Osteoblast (primary cell): ENCODE results near the gene LUC7L3. TPM values are rescaled to one million over a fixed set of nuclear protein-coding genes. Genes with fewer than 3 reads are reported as not detected.

Experiments used
- DNase-seq: peaks from one replicate; pipeline ENCODE4 v3.0.0; 2011; ENCODE audit warnings: low spot score, mixed read lengths; ENCODE audit not compliant: insufficient read length; ENCODE audit errors: missing footprints
- H2AFZ ChIP-seq: 2 replicates; pipeline ENCODE4 v1.6.0; 2011; ENCODE audit warnings: mild to moderate bottlenecking, low read length
- H3K27ac ChIP-seq: 2 replicates; pipeline ENCODE4 v1.5.1; 2011; ENCODE audit warnings: mild to moderate bottlenecking, low read depth, low read length, moderate library complexity
- H3K27me3 ChIP-seq: 2 replicates; pipeline ENCODE4 v1.6.0; 2012; ENCODE audit warnings: mild to moderate bottlenecking, control low read depth, inconsistent platforms, low read length, moderate library complexity; ENCODE audit not compliant: insufficient read depth
- H3K36me3 ChIP-seq: 2 replicates; pipeline ENCODE4 v1.5.1; 2011; ENCODE audit warnings: mild to moderate bottlenecking, low read length, control low read depth, moderate library complexity; ENCODE audit not compliant: insufficient read depth
- H3K4me1 ChIP-seq: 2 replicates; pipeline ENCODE4 v1.5.1; 2011; ENCODE audit warnings: mild to moderate bottlenecking, low read length, control low read depth, moderate library complexity; ENCODE audit not compliant: insufficient read depth
- H3K4me2 ChIP-seq: 2 replicates; pipeline ENCODE4 v1.6.0; 2011; ENCODE audit warnings: mild to moderate bottlenecking, low read length; ENCODE audit not compliant: insufficient read depth
- H3K4me3 ChIP-seq: fragments of 200-600 bp; sonication (generic); 3 replicates; pipeline ENCODE4 v1.5.1; 2012; ENCODE audit warnings: mild to moderate bottlenecking, low read length, inconsistent platforms; ENCODE audit not compliant: insufficient read depth
- H3K79me2 ChIP-seq: 2 replicates; pipeline ENCODE4 v1.6.0; 2012; ENCODE audit warnings: mild to moderate bottlenecking, low read length, control low read depth, inconsistent platforms; ENCODE audit not compliant: insufficient read depth
- H3K9me3 ChIP-seq: 2 replicates; pipeline ENCODE4 v1.5.1; 2011; ENCODE audit warnings: low read depth, low read length, control low read depth
- H4K20me1 ChIP-seq: 2 replicates; pipeline ENCODE4 v1.6.0; 2012; ENCODE audit warnings: mild to moderate bottlenecking, low read length, control low read depth; ENCODE audit not compliant: insufficient read depth
- CTCF ChIP-seq: IDR thresholded peaks from 2 replicates; pipeline ENCODE4 v1.5.1; 2011; ENCODE audit warnings: mild to moderate bottlenecking, low read depth, low read length, moderate library complexity; ENCODE audit errors: extremely low read depth
- total RNA-seq: library from RNA; depleted of rRNA; stranded (reverse); fragments of >200 nt; gene quantifications from 2 replicates; pipeline ENCODE4 v1.2.3, GENCODE V29; 2012

The LUC7L3 gene
- total RNA-seq, 1 donor, result 34.7 TPM

GRCh38 chr17:50686494-50687199, 32.8 kb upstream of the LUC7L3 start:
- Histone ChIP-seq H3K36me3 (no peaks in the 10 kb centered on the region), H3K4me1 (peaks cover 32% of the 10 kb centered on the region), H2AFZ (peak overlapping the region; percentile 23), H4K20me1 (no peaks in the 10 kb centered on the region), H3K27me3 (no peaks in the 10 kb centered on the region), H3K79me2 (no peaks in the 10 kb centered on the region), H3K4me3 (peak overlapping the region; percentile 28), H3K4me2 (peak overlapping the region; percentile 58), H3K27ac (peak overlapping the region; percentile 16), H3K9me3 (no peaks in the 10 kb centered on the region)
- DNase-seq, result peak; percentile 97
- TF ChIP-seq CTCF, result no peak

GRCh38 chr17:50687200-50688066, 32.0 kb upstream of the LUC7L3 start:
- no peak overlapping the region for H3K4me3 ChIP-seq
- H3K9me3 ChIP-seq, result no peaks in the 10 kb centered on the region
- no peak overlapping the region for H2AFZ ChIP-seq
- H3K36me3 ChIP-seq, result peaks cover under 1% of the 10 kb centered on the region
- H3K4me2 ChIP-seq, result peak overlapping the region; percentile 58
- H3K4me1 ChIP-seq, result peaks cover 40% of the 10 kb centered on the region
- TF ChIP-seq CTCF, result no peak
- no peak overlapping the region for H3K27ac ChIP-seq
- DNase-seq, result no peak
- no peaks in the 10 kb centered on the region for H3K79me2 ChIP-seq
- H3K27me3 ChIP-seq, result no peaks in the 10 kb centered on the region
- no peaks in the 10 kb centered on the region for H4K20me1 ChIP-seq

GRCh38 chr17:50688245-50688644, 31.2 kb upstream of the LUC7L3 start:
- no peak for TF ChIP-seq CTCF
- H2AFZ ChIP-seq, result no peak overlapping the region
- peaks cover 48% of the 10 kb centered on the region for H3K4me1 ChIP-seq
- no peak overlapping the region for H3K27ac ChIP-seq
- H3K9me3 ChIP-seq, result no peaks in the 10 kb centered on the region
- H3K4me3 ChIP-seq, result no peak overlapping the region
- H3K36me3 ChIP-seq, result peaks cover 6% of the 10 kb centered on the region
- DNase-seq, result no peak
- H3K27me3 ChIP-seq, result no peaks in the 10 kb centered on the region
- no peaks in the 10 kb centered on the region for H3K79me2 ChIP-seq
- H3K4me2 ChIP-seq, result no peak overlapping the region
- H4K20me1 ChIP-seq, result peaks cover 3% of the 10 kb centered on the region

GRCh38 chr17:50689251-50689650, 30.2 kb upstream of the LUC7L3 start:
- no peak overlapping the region for H3K27ac ChIP-seq
- peak; percentile 92 for DNase-seq

More at GRCh38 chr17:50689251-50689650, 30.2 kb upstream of the LUC7L3 start:
- peaks cover 57% of the 10 kb centered on the region for H3K4me1 ChIP-seq
- H2AFZ ChIP-seq, result no peak overlapping the region
- H3K79me2 ChIP-seq, result no peaks in the 10 kb centered on the region
- no peaks in the 10 kb centered on the region for H3K27me3 ChIP-seq
- peaks cover 11% of the 10 kb centered on the region for H3K36me3 ChIP-seq
- no peak overlapping the region for H3K4me3 ChIP-seq
- TF ChIP-seq CTCF, result no peak
- peaks cover 3% of the 10 kb centered on the region for H4K20me1 ChIP-seq
- no peak overlapping the region for H3K4me2 ChIP-seq
- H3K9me3 ChIP-seq, result no peaks in the 10 kb centered on the region
